ENCODE data around the gene GLP1R. TPM values are rescaled to one million over a fixed set of nuclear protein-coding genes. Genes with fewer than 3 reads are reported as not detected.

Gene GLP1R
- total RNA-seq, 4 donors from 2014 or later, result not detected

- ATAC-seq (no peak), DNase-seq (no peak)
- Histone ChIP-seq H3K4me3 (no peak overlapping the region), H3K4me1 (no peaks in the 10 kb centered on the region), H3K36me3 (no peaks in the 10 kb centered on the region), H3K9me3 (no peaks in the 10 kb centered on the region), H3K27ac (no peak overlapping the region), H3K27me3 (peaks cover 21 to 34% (median 22%) of the 10 kb centered on the region in 3 donors)
- intact Hi-C loops (cut with DNase I; ENCODE audit: low total_unique reads), result no loop called here
- in situ Hi-C loops (cut with MboI; ENCODE audit: low sequenced_read_pairs in 4 of 4), result no loop called here
- TF ChIP-seq POLR2A (IDR thresholded peaks at IDR 0.05) (no peak), CTCF (IDR thresholded peaks at IDR 0.05 in 4 of 5, conservative IDR thresholded peaks at IDR 0.05 in 1 of 5) (no peak)
Observed at GRCh38 chr6:39047434-39048327, 900 bp upstream of the GLP1R start.

GRCh38 chr6:39049575-39050283 lies 1.1 kb downstream of the GLP1R start:
- TF ChIP-seq CTCF (IDR thresholded peaks at IDR 0.05 in 4 of 5, conservative IDR thresholded peaks at IDR 0.05 in 1 of 5) (no peak), POLR2A (IDR thresholded peaks at IDR 0.05) (no peak)
- no peaks in the 10 kb centered on the region for H3K36me3 ChIP-seq
- H3K9me3 ChIP-seq, result no peaks in the 10 kb centered on the region
- in situ Hi-C loops (cut with MboI; ENCODE audit: low sequenced_read_pairs in 4 of 4) (no loop called here), intact Hi-C loops (cut with DNase I; ENCODE audit: low total_unique reads) (no loop called here)
- H3K27ac ChIP-seq, result no peak overlapping the region
- ATAC-seq (no peak), DNase-seq (no peak)
- peaks cover 21 to 34% (median 22%) of the 10 kb centered on the region in 3 donors for H3K27me3 ChIP-seq
- H3K4me3 ChIP-seq, result no peak overlapping the region
- no peaks in the 10 kb centered on the region for H3K4me1 ChIP-seq

GRCh38 chr6:39050453-39051112 lies 2.0 kb downstream of the GLP1R start:
- H3K9me3 ChIP-seq, result no peaks in the 10 kb centered on the region
- ATAC-seq, result no peak
- no peaks in the 10 kb centered on the region for H3K36me3 ChIP-seq
- TF ChIP-seq CTCF (IDR thresholded peaks at IDR 0.05 in 4 of 5, conservative IDR thresholded peaks at IDR 0.05 in 1 of 5), result no peak
- no peak for TF ChIP-seq POLR2A (IDR thresholded peaks at IDR 0.05)
- peaks cover 21 to 34% (median 22%) of the 10 kb centered on the region in 3 donors for H3K27me3 ChIP-seq
- intact Hi-C loops (cut with DNase I; ENCODE audit: low total_unique reads), result no loop called here
- H3K27ac ChIP-seq, result no peak overlapping the region
- DNase-seq, result no peak
- H3K4me1 ChIP-seq, result no peaks in the 10 kb centered on the region
- H3K4me3 ChIP-seq, result no peak overlapping the region
- in situ Hi-C loops (cut with MboI; ENCODE audit: low sequenced_read_pairs in 4 of 4), result no loop called here

GRCh38 chr6:39051399-39052122 lies 3.0 kb downstream of the GLP1R start:
- in situ Hi-C loops (cut with MboI; ENCODE audit: low sequenced_read_pairs in 4 of 4) (no loop called here), intact Hi-C loops (cut with DNase I; ENCODE audit: low total_unique reads) (no loop called here)
- Histone ChIP-seq H3K4me1 (no peaks in the 10 kb centered on the region), H3K4me3 (no peak overlapping the region), H3K36me3 (no peaks in the 10 kb centered on the region), H3K27me3 (peaks cover 21 to 34% (median 22%) of the 10 kb centered on the region in 3 donors), H3K27ac (no peak overlapping the region), H3K9me3 (no peaks in the 10 kb centered on the region)
- ATAC-seq, result no peak
- TF ChIP-seq POLR2A (IDR thresholded peaks at IDR 0.05), result no peak
- no peak for TF ChIP-seq CTCF (IDR thresholded peaks at IDR 0.05 in 4 of 5, conservative IDR thresholded peaks at IDR 0.05 in 1 of 5)
- no peak for DNase-seq

Data from gastrocnemius medialis (tissue), 4 donors.